Mesenchymal stem cell (in vitro differentiated cells and primary cell): ENCODE measurements around the gene PPARA.
A peak's percentile ranks its signal among the peaks of the same experiment; 100 is the strongest.

Source experiments
- DNase-seq: peaks from one replicate; pipeline ENCODE4 v3.0.0-alpha.2; 2013
- H2AFZ ChIP-seq: one replicate; pipeline ENCODE4 v1.6.1; 2013; ENCODE audit warnings: low read depth, mild to moderate bottlenecking, control low read depth, inconsistent platforms, low read length, moderate library complexity
- H2AK5ac ChIP-seq: 2 replicates; pipeline ENCODE4 v1.6.1; 2013; ENCODE audit warnings: low read length, moderate library complexity, mild to moderate bottlenecking, inconsistent platforms; ENCODE audit not compliant: severe bottlenecking
- H2BK120ac ChIP-seq: one replicate; pipeline ENCODE4 v1.6.1; 2013; ENCODE audit warnings: low read depth, mild to moderate bottlenecking, inconsistent platforms, low read length, moderate library complexity
- H2BK12ac ChIP-seq, 2 experiments: one replicate each; pipeline ENCODE4 v1.6.1; 2013; ENCODE audit warnings: inconsistent platforms in 2 of 2, low read length in 2 of 2, mild to moderate bottlenecking in 2 of 2, moderate library complexity in 2 of 2, control low read depth in 1 of 2
- H2BK15ac ChIP-seq: one replicate; pipeline ENCODE4 v1.6.1; 2013; ENCODE audit warnings: mild to moderate bottlenecking, low read depth, inconsistent platforms; ENCODE audit not compliant: poor library complexity, severe bottlenecking
- H2BK5ac ChIP-seq: 2 replicates; pipeline ENCODE4 v1.6.1; 2013; ENCODE audit warnings: low read depth, mild to moderate bottlenecking, low read length, control low read depth, inconsistent platforms; ENCODE audit not compliant: poor library complexity, severe bottlenecking
- H3K14ac ChIP-seq, 2 experiments: one replicate each; pipeline ENCODE4 v1.6.1; 2013; ENCODE audit warnings: inconsistent platforms in 2 of 2, low read length in 2 of 2, control low read depth in 1 of 2, mild to moderate bottlenecking in 1 of 2, moderate library complexity in 1 of 2
- H3K18ac ChIP-seq, 2 experiments: one replicate each; pipeline ENCODE4 v1.6.1; 2013; ENCODE audit warnings: inconsistent platforms in 2 of 2, low read length in 2 of 2, control low read depth in 1 of 2, low read depth in 1 of 2, mild to moderate bottlenecking in 1 of 2
- H3K23ac ChIP-seq, 2 experiments: one replicate each; pipeline ENCODE4 v1.6.1; 2013; ENCODE audit warnings: inconsistent platforms in 2 of 2, low read length in 2 of 2, mild to moderate bottlenecking in 2 of 2, moderate library complexity in 2 of 2, control low read depth in 1 of 2
- H3K27ac ChIP-seq: 2 replicates; pipeline ENCODE4 v1.5.1; 2013; ENCODE audit warnings: mild to moderate bottlenecking, moderate library complexity, low read length, control low read depth, inconsistent platforms; ENCODE audit not compliant: poor library complexity, severe bottlenecking
- H3K27me3 ChIP-seq, 2 experiments: 2 replicates each; pipeline versions ENCODE4 v1.6.1 to v1.7.0; 2013; ENCODE audit warnings: low read length in 2 of 2, mild to moderate bottlenecking in 2 of 2, moderate library complexity in 2 of 2, control low read depth in 1 of 2, inconsistent platforms in 1 of 2; ENCODE audit not compliant: control insufficient read depth in 1 of 2, insufficient read depth in 1 of 2
- H3K36me3 ChIP-seq, 2 experiments: 2 replicates each; pipeline versions ENCODE4 v1.6.1 to v1.7.0; 2013; ENCODE audit warnings: low read length in 2 of 2, control low read depth in 1 of 2, inconsistent platforms in 1 of 2, low read depth in 1 of 2, mild to moderate bottlenecking in 1 of 2; ENCODE audit not compliant: insufficient read depth in 2 of 2, control insufficient read depth in 1 of 2
- H3K4ac ChIP-seq, 2 experiments: one replicate each; pipeline ENCODE4 v1.6.1; 2013; ENCODE audit warnings: inconsistent platforms in 2 of 2, low read length in 2 of 2, mild to moderate bottlenecking in 2 of 2, moderate library complexity in 2 of 2, control low read depth in 1 of 2, low read depth in 1 of 2
- H3K4me1 ChIP-seq: 2 replicates; pipeline ENCODE4 v1.6.1; 2013; ENCODE audit warnings: low read depth, low read length, control low read depth; ENCODE audit not compliant: control insufficient read depth, insufficient read depth
- H3K4me2 ChIP-seq: 2 replicates; pipeline ENCODE4 v1.6.1; 2013; ENCODE audit warnings: low read length, mild to moderate bottlenecking, inconsistent platforms; ENCODE audit not compliant: poor library complexity, severe bottlenecking
- H3K4me3 ChIP-seq, 2 experiments: 2 replicates each; pipeline versions ENCODE4 v1.5.1 to v1.7.0; 2013; ENCODE audit warnings: low read length in 2 of 2, mild to moderate bottlenecking in 2 of 2, control low read depth in 1 of 2, low read depth in 1 of 2; ENCODE audit not compliant: insufficient read depth in 1 of 2
- H3K79me1 ChIP-seq: replicated peaks from 2 replicates; pipeline ENCODE4 v1.6.1; 2013; ENCODE audit warnings: mild to moderate bottlenecking, control low read depth, low read length, inconsistent platforms; ENCODE audit not compliant: poor library complexity, severe bottlenecking
- H3K9ac ChIP-seq: 2 replicates; pipeline ENCODE4 v1.7.0; 2013; ENCODE audit warnings: mild to moderate bottlenecking, low read length, moderate library complexity
- H3K9me3 ChIP-seq: 2 replicates; pipeline ENCODE4 v1.7.0; 2013; ENCODE audit warnings: mild to moderate bottlenecking, low read length; ENCODE audit not compliant: control insufficient read depth
- H4K8ac ChIP-seq: one replicate; pipeline ENCODE4 v1.6.1; 2013; ENCODE audit warnings: inconsistent platforms, mild to moderate bottlenecking, low read length, moderate library complexity
- H4K91ac ChIP-seq: one replicate; pipeline ENCODE4 v1.6.1; 2013; ENCODE audit warnings: mild to moderate bottlenecking, low read length, inconsistent platforms
- WGBS: methylation state at CpG from one replicate; pipeline ENCODE4 v1.1.7; 2013; ENCODE audit warnings: mixed read lengths; 5-methylcytosine and 5-hydroxymethylcytosine counted together

Gene PPARA

GRCh38 chr22:46114518-46115387 is 35.6 kb upstream of the PPARA start:
- Histone ChIP-seq H3K4ac (no peak overlapping the region), H3K4me3 (no peak overlapping the region), H3K18ac (peak overlapping the region in 1 of 2 experiments; percentile 19), H2BK12ac (peak overlapping the region in 1 of 2 experiments; percentile 66), H3K79me1 (peaks cover 10% of the 10 kb centered on the region), H4K91ac (peak overlapping the region; percentile 40), H2AFZ (no peak overlapping the region), H3K9me3 (no peaks in the 10 kb centered on the region), H3K36me3 (peaks cover 52 to 57% of the 10 kb centered on the region in 2 experiments), H3K23ac (no peak overlapping the region), H3K9ac (peak overlapping the region; percentile 72), H2BK15ac (peak overlapping the region; percentile 20), H4K8ac (no peak overlapping the region), H3K27ac (no peak overlapping the region), H3K4me1 (peaks cover 78% of the 10 kb centered on the region), H2AK5ac (peak overlapping the region; percentile 85), H2BK5ac (no peak overlapping the region), H3K4me2 (no peak overlapping the region), H3K27me3 (no peaks in the 10 kb centered on the region), H3K14ac (peak overlapping the region in 1 of 2 experiments; percentile 44), H2BK120ac (no peak overlapping the region)
- 74% methylated on average over 15 of the region's 15 CpGs for WGBS
- DNase-seq = no peak

- H3K27ac ChIP-seq = no peak overlapping the region
- H2BK120ac ChIP-seq = no peak overlapping the region
- no peak overlapping the region for H3K4ac ChIP-seq
- no peak overlapping the region for H3K14ac ChIP-seq
- H2BK15ac ChIP-seq = peak overlapping the region; percentile 20
- H2BK5ac ChIP-seq = no peak overlapping the region
- H2AK5ac ChIP-seq = peak overlapping the region; percentile 85
- peak overlapping the region; percentile 40 for H4K91ac ChIP-seq
- WGBS = 94% methylated on average over 4 of the region's 4 CpGs
- H3K79me1 ChIP-seq = peaks cover 10% of the 10 kb centered on the region
- H3K27me3 ChIP-seq = no peaks in the 10 kb centered on the region
- peak overlapping the region in 1 of 2 experiments; percentile 19 for H3K18ac ChIP-seq
- no peak overlapping the region for H4K8ac ChIP-seq
- H3K4me3 ChIP-seq = no peak overlapping the region
- H3K9me3 ChIP-seq = no peaks in the 10 kb centered on the region
- peaks cover 46 to 53% of the 10 kb centered on the region in 2 experiments for H3K36me3 ChIP-seq
- no peak overlapping the region for H2AFZ ChIP-seq
- DNase-seq = no peak
- H2BK12ac ChIP-seq = peak overlapping the region in 1 of 2 experiments; percentile 91
- H3K23ac ChIP-seq = no peak overlapping the region
- peaks cover 72% of the 10 kb centered on the region for H3K4me1 ChIP-seq
- no peak overlapping the region for H3K4me2 ChIP-seq
- H3K9ac ChIP-seq = peak overlapping the region; percentile 72
Measured at GRCh38 chr22:46115388-46115678, 35.0 kb upstream of the PPARA start.

DNA sequence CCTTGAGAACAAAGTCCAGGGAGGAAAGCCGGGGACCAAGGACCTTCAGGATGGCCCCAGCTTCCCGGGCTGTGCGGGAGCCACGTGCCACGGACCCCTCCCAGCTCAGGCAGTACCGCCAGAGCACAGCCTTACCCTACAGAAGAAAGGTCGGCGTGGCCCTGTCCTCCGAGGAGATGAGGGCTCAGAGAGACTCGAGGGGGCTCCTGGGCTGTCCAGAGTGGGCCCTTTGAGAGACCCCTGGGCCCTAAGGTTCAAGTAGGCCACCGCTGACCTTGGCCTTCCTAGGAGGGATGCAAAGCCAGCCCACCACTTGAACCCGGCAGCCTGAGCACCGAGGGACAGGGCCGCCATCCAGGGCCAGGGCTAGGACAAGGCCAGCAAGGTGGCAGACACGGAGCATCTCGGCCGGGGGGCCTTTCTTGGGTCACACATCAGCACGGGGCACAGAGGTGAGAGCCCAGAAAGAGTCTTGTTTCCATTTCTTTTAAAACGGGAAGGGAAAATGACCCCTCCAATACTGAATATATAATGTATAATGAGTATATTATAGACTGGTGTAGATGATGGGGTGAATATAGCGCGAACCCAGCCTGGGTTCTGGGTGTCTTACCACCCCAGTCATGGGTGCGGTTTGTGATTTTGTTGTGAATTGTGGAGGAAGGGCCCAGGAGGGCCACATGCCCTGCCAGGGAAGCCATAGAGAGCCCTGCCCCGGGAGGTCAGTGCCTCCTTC is 34.4 kb upstream of the PPARA start:
- Histone ChIP-seq H2AK5ac (peak overlapping the region; percentile 85), H2AFZ (no peak overlapping the region), H3K27ac (no peak overlapping the region), H2BK120ac (peak overlapping the region; percentile 80), H3K14ac (no peak overlapping the region), H3K36me3 (peaks cover 40 to 48% of the 10 kb centered on the region in 2 experiments), H3K79me1 (peaks cover 7% of the 10 kb centered on the region), H3K18ac (peak overlapping the region; percentile 49 to 87), H2BK15ac (no peak overlapping the region), H4K91ac (peak overlapping the region; percentile 96), H2BK5ac (no peak overlapping the region), H3K4me1 (peaks cover 66% of the 10 kb centered on the region), H3K4me2 (no peak overlapping the region), H2BK12ac (peak overlapping the region; percentile 91 to 93), H3K4ac (peak overlapping the region; percentile 41 to 58), H3K23ac (no peak overlapping the region), H3K9me3 (no peaks in the 10 kb centered on the region), H4K8ac (peak overlapping the region; percentile 87), H3K4me3 (no peak overlapping the region), H3K9ac (peak overlapping the region; percentile 72), H3K27me3 (no peaks in the 10 kb centered on the region)
- 82% methylated on average over 21 of the region's 23 CpGs for WGBS
- no peak for DNase-seq

- peaks cover 63% of the 10 kb centered on the region for H3K4me1 ChIP-seq
- no peak overlapping the region for H3K4me2 ChIP-seq
- no peak overlapping the region for H3K14ac ChIP-seq
- peaks cover 36 to 48% of the 10 kb centered on the region in 2 experiments for H3K36me3 ChIP-seq
- peak overlapping the region; percentile 33 to 87 for H3K18ac ChIP-seq
- H3K4me3 ChIP-seq = no peak overlapping the region
- H4K91ac ChIP-seq = peak overlapping the region; percentile 91
- H3K23ac ChIP-seq = no peak overlapping the region
- peak overlapping the region in 1 of 2 experiments; percentile 58 for H3K4ac ChIP-seq
- no peaks in the 10 kb centered on the region for H3K27me3 ChIP-seq
- peaks cover 6% of the 10 kb centered on the region for H3K79me1 ChIP-seq
- H2AK5ac ChIP-seq = peak overlapping the region; percentile 78
- peak overlapping the region; percentile 29 to 60 for H2BK12ac ChIP-seq
- H2AFZ ChIP-seq = peak overlapping the region; percentile 85
- H3K9me3 ChIP-seq = no peaks in the 10 kb centered on the region
- no peak overlapping the region for H2BK15ac ChIP-seq
- H4K8ac ChIP-seq = peak overlapping the region; percentile 87
- no peak overlapping the region for H2BK5ac ChIP-seq
- peak overlapping the region; percentile 72 for H3K9ac ChIP-seq
- H2BK120ac ChIP-seq = peak overlapping the region; percentile 80
- H3K27ac ChIP-seq = no peak overlapping the region
- DNase-seq = peak; percentile 80
- WGBS = 20% methylated on average over 20 of the region's 28 CpGs
Measured at GRCh38 chr22:46116491-46116958, 33.8 kb upstream of the PPARA start.
